ENCODE data around the gene GPR17. TPM values are rescaled to one million over a fixed set of nuclear protein-coding genes. Genes with fewer than 3 reads are reported as not detected.

Gene GPR17
- total RNA-seq, 1 donor from 2014 or later: 0.18 TPM

- intact Hi-C loops (cut with DNase I): no loop called here
- TF ChIP-seq CTCF (IDR thresholded peaks at IDR 0.05): peak; percentile 5
- DNase-seq (no peak), ATAC-seq (no peak)
- H3K27ac ChIP-seq: peak overlapping the region; percentile 56
- no peaks in the 10 kb centered on the region for H3K27me3 ChIP-seq (ENCODE audit: low read depth)
- H3K36me3 ChIP-seq: peaks cover 15% of the 10 kb centered on the region
- H3K9me3 ChIP-seq: no peaks in the 10 kb centered on the region
- H3K4me1 ChIP-seq: peaks cover 55% of the 10 kb centered on the region
- H3K4me3 ChIP-seq: no peak overlapping the region
Measured at GRCh38 chr2:127640082-127641072, 5.6 kb upstream of the GPR17 start.

- Histone ChIP-seq H3K4me3 (no peak overlapping the region), H3K4me1 (peaks cover 53% of the 10 kb centered on the region), H3K27me3 (ENCODE audit: low read depth) (no peaks in the 10 kb centered on the region), H3K36me3 (peaks cover 15% of the 10 kb centered on the region), H3K27ac (peak overlapping the region; percentile 56), H3K9me3 (no peaks in the 10 kb centered on the region)
- TF ChIP-seq CTCF (IDR thresholded peaks at IDR 0.05): no peak
- ATAC-seq (no peak), DNase-seq (no peak)
- intact Hi-C loops (cut with DNase I): no loop called here
Measured at GRCh38 chr2:127641133-127641532, 4.8 kb upstream of the GPR17 start.

GRCh38 chr2:127641846-127642507 is 4.0 kb upstream of the GPR17 start:
- intact Hi-C loops (cut with DNase I): no loop called here
- no peak for DNase-seq
- H3K27me3 ChIP-seq (ENCODE audit: low read depth): no peaks in the 10 kb centered on the region
- H3K4me3 ChIP-seq: no peak overlapping the region
- H3K4me1 ChIP-seq: peaks cover 53% of the 10 kb centered on the region
- TF ChIP-seq CTCF (IDR thresholded peaks at IDR 0.05): no peak
- peak overlapping the region; percentile 56 for H3K27ac ChIP-seq
- H3K36me3 ChIP-seq: peaks cover 15% of the 10 kb centered on the region
- ATAC-seq: no peak
- no peaks in the 10 kb centered on the region for H3K9me3 ChIP-seq

GRCh38 chr2:127642706-127643438 is 3.1 kb upstream of the GPR17 start:
- H3K27me3 ChIP-seq (ENCODE audit: low read depth): no peaks in the 10 kb centered on the region
- no peaks in the 10 kb centered on the region for H3K9me3 ChIP-seq
- intact Hi-C loops (cut with DNase I): no loop called here
- peaks cover 53% of the 10 kb centered on the region for H3K4me1 ChIP-seq
- H3K4me3 ChIP-seq: no peak overlapping the region
- no peak for ATAC-seq
- peaks cover 15% of the 10 kb centered on the region for H3K36me3 ChIP-seq
- no peak for DNase-seq
- H3K27ac ChIP-seq: peak overlapping the region; percentile 56
- TF ChIP-seq CTCF (IDR thresholded peaks at IDR 0.05): no peak

- Histone ChIP-seq H3K36me3 (peaks cover 15% of the 10 kb centered on the region), H3K4me3 (no peak overlapping the region), H3K27ac (no peak overlapping the region), H3K27me3 (ENCODE audit: low read depth) (no peaks in the 10 kb centered on the region), H3K4me1 (peaks cover 50% of the 10 kb centered on the region), H3K9me3 (no peaks in the 10 kb centered on the region)
- DNase-seq: no peak
- intact Hi-C loops (cut with DNase I): no loop called here
- no peak for TF ChIP-seq CTCF (IDR thresholded peaks at IDR 0.05)
- ATAC-seq: no peak
Measured at GRCh38 chr2:127643439-127644065, 2.4 kb upstream of the GPR17 start.

Measured in lower lobe of right lung (tissue), 2 donors.